IPS-NIHi7 (cell line): Measurements from ENCODE around the gene SUCLG1.
A peak's percentile ranks its signal among the peaks of the same experiment; 100 is the strongest.

ENCODE experiments used
- DNase-seq: peaks from one replicate; pipeline ENCODE4 v3.0.0; 2012; ENCODE audit warnings: mixed read lengths; ENCODE audit errors: extremely low spot score

The SUCLG1 gene

DNA sequence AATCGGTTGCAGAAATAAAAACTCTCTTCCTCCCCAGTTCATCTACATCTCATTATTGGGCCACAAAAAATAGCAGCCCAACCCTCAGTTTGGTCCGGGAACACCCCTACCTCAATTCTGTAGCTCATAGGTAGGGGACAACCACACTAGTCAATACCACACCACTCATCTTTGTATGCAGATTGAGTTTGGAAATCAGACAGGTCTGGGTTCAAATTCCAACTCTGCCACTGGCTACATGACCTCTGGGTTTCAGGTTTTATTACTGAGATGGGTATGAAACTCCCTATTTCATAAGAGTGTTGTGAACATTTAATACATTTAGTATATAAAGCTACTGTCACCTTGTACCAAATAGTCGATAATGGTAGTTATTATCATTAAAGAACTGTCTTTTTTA is 2.2 kb upstream of the SUCLG1 start:
- DNase-seq = no peak

DNA sequence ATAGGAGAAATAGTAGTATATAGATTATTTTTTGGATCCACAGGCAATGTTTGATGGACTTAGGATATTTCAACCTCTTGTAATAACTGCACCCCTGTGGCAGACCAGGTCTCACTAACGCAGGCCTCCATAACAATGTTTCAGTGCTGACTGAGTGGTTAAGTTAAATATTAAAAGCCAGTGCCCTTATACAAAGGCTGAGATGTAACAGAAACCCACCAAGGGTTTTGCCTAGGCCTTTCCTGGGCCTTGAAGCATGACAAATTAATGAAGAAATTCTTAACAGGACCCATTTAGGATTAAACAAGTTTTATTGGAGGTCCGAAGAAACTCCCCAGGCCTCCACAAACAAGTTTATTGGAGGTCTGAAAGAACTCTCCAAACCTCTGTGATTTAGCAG is 1.6 kb upstream of the SUCLG1 start:
- DNase-seq = no peak

DNA sequence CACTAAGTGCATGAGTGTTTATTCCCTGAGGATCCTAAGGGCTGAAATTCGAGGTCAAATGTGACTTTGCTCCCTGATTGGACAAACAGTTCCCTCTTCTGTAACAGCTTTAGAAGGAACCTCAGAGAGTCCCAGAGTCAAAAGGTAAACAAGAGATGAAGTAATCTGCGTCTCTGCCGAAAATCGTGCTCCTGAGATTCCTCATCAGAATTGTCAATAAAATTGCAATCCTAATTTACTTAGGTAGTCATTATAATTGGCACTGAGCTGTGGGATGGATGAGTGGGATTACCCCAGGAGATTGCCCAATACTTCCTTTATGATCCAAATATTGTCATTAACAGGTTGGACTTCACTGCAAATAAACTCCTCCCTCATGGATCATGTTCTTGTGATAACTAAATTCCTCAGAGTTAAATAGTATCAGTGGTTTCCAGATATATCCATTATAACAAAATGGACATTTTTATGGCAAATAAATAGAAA is 907 bp upstream of the SUCLG1 start:
- DNase-seq = no peak

DNA sequence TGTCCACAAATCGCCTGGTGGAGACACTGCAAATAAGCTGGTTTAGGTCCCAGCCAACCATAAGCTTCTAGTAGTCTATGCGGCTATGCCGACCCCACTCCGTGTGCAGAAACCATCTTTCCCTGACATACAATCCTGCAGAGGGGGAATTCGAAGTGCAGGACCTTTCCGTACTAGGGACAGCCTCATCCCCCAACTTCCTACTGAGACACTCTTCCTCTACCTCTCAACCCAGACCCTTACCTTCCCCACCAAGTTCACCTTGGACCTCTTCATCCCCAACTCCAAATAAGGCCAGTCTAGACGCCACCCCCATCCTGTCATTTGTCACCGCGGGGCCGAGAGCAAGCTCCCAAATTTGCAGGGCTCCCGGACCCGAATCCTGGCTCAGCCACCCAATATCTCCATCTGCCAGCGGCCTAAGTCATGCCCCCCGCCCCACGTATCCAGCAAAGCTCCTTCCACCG is 496 bp downstream of the SUCLG1 start:
- DNase-seq = peak; percentile 22

DNA sequence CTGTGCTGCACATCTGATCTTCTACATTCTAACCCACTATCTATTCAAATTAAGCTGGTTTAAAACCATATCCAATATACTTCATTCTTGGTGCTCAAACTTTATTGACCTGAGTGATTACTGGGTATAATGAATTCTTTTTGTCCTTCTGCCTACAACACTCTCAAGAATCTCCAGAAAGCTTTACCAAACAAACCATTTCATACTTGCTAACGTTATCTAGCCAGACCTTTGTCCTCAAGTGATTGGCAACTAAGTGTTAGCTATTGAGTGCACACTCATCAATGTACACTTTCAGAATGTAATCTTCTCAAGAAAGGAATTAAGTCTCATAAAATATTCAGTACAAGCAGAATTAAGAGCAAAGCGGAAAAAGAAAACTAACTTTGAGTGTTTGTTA is 1.4 kb downstream of the SUCLG1 start:
- DNase-seq = no peak

DNA sequence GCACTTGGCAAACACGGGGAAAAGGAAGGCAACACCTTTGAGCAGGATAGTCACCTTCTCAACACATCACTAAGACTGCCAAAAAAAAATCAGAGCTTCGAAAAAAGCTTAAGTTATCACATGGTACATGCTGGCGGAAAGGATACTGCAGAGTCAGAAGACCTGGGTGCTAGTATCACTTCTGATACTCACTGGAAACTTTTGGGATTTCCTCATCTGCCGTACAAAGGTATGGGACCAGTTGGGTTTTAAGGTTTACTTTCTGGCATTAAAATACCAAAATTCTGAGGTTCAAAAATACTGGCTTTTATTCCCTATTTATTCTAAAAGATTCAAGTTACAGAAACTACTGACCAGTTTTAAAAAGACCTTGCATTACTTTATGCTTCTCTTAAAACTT is 2.9 kb downstream of the SUCLG1 start:
- no peak for DNase-seq

DNA sequence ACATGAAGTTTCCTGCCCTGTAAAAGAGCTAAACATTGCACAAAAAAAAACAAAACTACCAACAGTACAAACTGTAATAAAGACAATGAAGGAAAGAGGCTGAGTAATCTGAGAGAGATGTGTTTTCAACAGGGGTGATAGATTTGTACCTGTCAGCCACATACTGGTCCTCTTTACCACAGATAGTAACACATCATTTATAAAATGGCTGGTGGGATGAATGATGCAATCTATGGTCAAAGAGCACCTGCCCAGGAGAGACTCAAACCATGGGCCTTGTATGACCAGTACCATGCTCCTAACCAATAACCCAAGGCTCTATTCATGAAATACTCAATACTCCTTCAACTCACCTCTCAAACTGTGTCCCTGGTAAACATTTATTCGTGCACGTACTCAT is 4.5 kb downstream of the SUCLG1 start:
- DNase-seq = no peak

DNA sequence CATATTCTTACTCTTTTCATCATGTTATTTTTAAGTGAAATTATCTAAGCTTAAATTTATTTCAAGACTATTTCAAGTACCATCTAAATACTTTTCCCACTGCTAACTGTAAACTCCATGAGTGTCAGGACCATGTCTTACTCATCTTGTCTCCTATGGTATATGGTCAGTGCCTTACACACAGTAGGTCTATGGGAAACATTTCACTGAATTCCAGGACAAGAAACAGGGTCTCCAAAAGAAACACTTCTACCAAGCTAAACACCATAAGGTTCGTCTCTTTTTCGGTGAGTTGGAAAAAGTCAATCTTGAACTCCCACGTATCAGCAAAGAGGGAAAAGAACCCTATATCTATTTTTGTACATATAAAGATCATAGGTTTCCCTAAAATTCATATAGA is 6.5 kb downstream of the SUCLG1 start:
- DNase-seq = no peak

DNA sequence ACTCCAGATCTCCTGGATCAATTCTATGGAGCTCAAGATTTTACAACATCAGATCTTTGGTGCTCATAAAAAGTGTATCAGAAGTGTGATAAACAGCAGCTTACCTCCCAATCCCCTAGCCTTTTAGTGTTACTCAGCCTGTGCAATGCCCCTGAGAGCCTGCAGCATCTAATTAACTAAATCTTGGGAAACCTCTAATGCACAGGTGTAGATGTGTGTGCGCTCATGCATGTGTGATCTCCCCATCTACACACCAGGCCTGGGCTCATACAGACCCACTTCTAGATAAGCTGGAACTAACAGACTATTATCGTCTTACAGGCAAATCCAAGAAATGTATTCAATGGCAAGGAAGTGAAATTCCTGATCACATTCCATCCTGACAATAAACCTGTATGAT is 7.5 kb downstream of the SUCLG1 start:
- no peak for DNase-seq

DNA sequence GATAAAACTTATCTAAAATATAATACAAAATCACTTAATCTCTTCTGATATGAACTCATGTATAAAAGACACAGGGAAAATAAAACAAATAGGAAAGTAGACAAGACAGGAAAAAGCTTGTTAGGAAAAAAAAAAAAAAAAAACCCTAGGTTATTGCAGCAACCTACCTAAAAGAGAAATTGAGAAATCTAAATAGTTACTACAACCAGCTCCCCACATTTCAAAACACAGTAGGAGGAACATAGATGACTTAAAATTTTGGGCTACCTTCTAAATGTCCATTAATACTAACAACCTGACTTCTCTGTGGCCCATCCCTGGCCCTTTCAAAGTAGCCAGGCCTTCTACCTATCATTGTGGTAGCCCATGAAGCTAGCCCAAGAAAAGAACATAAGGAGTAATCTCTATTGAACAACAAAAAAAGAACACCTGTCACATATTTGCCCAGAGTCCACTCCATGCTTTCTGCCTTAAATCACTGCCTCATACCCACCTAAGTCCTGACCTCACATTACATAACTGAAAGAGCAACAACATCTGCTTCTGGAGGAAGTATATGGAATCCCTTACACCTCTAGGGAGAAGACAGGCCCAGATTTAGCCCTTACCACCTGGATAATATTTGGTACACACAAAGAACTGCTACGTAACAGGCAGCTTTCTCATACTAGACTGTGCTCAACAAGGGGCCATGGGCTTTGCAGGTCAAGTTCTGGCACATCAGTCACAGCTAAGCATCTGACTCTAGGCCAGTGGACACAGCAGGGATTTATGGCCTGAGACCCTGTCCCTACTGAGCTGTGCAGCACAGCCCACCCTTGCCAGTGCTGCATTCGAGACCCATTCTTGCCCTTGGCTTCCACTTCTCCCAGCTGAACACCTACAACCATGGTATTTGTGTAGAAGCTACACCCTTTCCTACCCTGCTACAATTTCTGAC is 8.5 kb downstream of the SUCLG1 start:
- no peak for DNase-seq

DNA sequence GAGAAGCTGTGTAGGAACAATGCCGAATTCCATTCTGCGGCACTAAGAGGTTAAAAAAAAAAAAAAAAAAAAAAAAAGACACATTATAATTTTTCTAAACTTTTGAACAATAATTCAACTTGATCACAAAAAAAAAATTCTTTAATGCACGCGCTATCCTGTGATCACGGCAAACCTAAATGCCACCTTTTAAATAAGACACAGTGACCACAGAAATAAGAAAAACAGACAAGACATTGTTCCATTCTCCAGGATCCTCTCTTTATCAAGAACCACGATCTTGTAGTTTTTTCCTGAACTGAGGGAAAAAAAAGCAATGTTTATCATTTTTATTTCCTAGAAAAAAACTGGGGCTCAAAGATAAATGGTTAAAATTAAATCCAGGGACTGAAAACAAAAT is 9.4 kb downstream of the SUCLG1 start:
- no peak for DNase-seq

DNA sequence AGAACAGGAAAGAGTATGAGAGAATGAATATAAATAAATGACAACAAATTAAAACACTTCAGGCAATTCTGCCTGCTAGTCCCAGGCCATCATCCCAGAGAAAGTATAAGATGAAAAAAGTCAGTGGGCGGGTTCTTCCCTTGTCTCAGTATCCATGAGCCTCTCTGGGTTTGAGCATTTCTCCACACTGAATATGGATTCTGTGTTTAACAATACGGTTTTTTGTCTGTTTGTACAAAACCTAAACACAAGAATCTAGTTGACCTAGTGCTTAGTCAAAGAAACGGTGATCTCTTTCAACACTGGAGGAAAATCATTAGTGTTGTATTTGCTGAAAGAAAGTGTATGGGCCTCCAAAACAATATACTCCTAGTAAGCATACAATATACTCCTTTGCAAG is 10.0 kb downstream of the SUCLG1 start:
- DNase-seq = no peak

DNA sequence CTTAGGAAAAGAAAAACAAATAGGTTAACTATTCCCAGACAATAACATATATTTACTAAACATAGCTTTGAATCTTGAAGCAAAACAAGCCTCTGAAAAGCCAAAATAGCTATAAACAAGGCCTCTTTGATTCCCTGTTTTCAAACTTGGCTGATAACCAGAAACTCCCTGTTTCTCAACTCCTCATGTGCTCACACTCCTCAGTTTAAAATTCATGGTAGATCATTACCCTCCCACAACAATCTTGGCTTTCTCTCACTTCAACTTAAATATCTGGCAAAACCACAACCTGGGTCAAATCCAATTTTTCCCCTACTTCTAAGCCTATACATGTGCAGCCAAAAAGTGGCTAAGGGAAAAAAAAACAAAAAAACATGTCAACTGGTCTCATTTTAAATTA is 15.6 kb downstream of the SUCLG1 start:
- DNase-seq = no peak

DNA sequence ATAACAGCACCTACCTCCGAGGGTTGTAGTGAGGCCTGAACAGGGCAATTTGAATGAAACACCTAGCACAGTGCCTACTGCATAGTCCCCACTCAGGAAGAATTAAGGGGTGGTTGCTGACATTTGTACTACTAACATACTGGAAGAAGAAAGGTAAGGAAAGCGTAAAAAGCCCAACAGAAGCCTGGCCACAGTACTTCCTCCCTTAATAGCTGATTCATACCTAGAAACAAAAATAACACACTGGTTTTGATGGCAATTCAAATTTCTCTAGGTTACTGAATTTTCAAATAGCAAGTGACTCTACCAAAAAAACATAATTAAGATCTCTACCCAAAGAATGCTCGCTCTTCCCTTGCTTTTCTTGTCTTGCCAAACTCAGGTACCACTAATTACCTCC is 16.2 kb downstream of the SUCLG1 start:
- DNase-seq = no peak

DNA sequence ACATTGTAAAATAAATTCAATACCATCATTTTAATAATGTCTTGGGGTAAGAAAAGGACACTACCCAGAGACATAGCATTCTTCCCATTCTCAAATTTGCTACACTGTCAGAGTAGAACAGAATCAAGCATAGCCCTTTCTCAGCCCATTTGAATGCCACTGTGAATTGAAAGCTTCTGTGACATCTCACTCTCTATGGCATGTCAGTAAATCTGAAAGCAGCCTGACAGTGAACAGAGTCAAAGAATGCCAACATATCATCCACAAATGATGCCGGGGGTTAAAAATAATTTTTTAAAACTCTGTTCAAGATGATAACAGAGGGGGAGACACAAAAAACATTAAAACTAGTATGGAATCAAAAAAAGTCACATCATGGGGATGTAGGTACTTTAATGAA is 17.6 kb downstream of the SUCLG1 start:
- DNase-seq = no peak

DNA sequence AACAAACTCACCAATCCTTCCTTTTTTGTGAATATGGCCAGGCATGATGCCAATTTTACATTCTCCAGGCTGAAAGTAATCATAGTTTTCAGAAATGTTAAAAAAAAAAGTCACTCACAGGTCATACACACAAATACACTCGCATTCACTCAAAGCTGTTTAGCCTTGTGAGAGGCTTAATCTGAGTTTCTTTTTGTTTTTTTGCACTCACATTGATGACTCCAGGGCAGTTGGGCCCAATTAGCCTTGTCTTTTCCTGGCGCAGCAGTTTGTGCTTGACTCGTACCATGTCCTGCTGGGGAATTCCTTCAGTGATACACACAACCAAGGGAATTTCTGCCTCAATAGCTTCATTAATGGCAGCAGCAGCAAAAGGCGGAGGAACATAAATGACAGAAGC is 18.0 kb downstream of the SUCLG1 start:
- DNase-seq = no peak

DNA sequence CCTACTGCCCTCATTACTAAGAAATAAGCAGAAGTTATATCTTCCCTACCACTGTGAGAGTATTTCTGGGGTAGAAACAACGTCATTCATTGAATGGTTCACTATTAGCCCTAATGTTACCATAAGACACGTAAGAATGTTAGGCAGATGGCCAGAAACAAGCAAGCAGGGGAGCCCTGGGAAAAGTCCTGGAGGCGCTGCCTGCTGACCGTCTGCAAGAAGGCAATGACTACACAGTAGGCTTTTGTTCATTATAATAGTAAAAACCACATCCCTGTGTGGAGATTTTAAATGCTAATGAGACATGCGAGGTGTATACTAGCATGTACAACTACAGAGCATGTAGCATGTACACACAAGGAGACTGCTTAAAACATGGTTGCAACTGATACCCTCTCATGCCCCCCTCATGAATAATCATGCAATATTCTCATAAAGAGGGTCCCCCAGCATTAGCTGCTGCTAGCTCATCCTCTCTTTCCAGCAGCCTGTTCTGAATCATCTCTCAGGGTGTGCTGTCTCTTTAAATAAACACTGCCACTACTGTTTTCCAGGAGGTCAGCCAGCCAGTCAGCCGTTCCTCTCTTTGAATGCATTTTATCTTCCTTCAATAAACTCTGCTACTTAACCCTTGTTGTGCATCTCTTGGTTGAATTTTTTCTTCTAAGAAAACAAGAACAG is 23.6 kb downstream of the SUCLG1 start:
- DNase-seq = no peak

DNA sequence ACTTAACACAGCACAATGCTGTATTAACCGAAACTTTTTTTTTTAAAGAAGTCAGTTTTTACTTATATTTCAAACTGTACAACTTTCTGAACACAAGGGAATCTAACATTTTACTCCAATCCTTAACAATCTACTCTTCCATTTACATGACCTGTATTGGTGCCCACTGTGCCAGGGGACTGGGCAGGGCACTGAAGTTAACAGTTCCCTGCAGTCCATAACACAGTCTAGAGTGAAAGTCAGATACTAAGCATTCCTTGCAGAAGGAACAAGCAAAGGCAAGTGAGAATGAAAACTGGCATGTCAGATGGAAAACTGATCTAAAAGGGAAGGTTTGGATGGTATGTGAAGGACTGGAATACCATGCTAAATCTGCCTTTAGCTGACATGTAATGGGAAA is 29.8 kb downstream of the SUCLG1 start:
- no peak for DNase-seq

DNA sequence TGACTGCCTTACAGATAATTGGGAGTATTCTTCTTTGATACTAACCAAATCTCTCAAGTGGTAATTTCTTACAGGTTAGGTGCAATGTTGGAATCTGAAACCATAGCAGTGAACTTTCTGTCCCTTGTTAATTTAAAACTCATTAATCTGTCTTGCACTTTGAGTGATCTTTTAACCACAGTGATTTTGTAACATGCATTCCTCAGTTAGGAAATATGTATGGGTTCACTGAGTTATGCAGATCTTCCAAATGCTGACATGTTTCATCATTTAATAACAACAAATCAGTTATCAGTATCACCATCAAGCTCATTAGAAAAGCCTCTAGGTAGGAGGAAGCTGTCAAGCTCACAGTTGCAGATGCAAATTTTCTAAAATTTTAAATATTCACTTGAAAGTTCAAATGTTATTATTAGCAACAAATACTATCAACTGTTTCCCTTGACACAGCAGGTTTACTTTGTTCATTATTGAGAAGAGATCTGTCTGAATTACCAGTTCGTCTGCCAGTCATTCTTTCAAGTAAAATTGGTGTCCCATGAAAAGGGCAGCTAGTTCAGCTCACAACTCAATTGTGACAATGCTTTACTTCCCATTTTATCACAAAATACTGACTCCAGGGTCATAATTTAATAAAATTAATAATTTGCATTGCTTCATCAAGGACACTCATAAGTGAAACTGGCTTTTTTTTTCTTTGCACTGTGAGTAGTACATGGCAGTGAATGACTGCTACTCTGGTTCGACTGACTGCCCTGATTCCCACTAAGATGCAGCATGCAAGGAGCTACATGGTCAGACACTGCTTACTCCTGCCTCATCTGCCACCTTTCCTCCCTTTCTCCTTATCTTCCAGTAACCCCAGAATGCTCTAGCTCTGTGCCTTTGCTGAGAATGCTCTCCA is 31.6 kb downstream of the SUCLG1 start:
- DNase-seq = no peak

DNA sequence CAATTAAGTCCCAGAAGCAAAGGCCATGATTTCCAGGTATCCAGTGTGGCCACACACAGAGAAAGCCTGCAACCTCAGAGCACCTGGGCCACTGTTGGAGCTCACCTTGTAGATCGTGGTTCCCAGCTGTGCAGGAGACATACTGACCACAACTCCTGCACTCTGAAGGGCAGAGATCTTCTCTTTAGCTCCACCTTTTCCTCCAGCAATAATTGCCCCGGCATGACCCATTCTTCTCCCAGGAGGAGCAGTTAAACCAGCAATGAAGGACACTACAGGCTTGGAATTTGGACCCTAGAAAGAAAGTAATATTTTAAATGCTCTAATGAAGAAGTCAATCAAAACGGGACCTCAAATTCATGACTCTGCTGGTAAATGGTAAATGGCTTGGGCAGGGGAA is 33.8 kb downstream of the SUCLG1 start:
- no peak for DNase-seq

DNA sequence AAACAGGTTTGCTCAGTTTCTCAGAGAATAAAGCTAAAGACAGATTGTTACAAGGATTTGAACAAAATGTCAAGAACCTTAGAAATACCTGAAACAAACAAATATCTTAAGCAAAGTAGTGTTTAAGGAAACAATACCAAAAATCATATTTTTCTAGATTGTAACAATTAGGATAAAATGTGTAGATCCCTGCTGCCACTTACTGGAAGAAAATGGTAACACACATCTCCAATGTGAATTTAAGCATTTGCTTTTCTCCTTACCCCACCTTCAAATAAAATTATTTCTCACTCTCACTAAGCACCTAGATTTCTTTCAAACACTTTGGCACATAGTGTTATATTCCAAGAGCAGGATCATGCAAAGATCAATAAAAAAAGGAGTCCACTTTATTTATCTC is 34.9 kb downstream of the SUCLG1 start:
- DNase-seq = peak; percentile 23

DNA sequence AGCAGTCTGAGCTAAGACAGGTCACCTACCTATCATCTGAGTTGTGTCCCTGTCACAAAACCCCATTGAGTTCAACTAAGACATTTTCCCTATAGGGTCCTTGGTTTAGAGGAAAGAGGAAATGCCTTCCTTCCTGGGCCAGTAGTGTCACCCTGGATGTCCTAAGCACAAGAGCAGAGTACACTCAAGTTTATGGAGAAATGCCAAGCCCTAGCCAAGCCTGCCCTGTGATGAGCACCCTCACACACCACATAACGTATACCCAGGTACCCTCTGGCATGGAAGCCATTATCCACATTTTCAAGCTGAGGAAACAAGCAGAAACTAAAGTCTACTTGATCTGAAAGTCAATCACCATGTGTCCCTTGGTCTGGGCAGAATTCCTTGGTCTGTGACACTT is 37.3 kb downstream of the SUCLG1 start:
- no peak for DNase-seq
